SK-N-SH (cell line): ENCODE data around the gene SLC16A8. TPM values are rescaled to one million over a fixed set of nuclear protein-coding genes. Genes with fewer than 3 reads are reported as not detected.
"Not testable (repeated sequence)": the region's sequence is repeated elsewhere in the genome, so short reads cannot be mapped to it uniquely, and the experiment has no call there.

Experiments
- CTCF ChIA-PET: fragments of 300-600, 350-600 bp; formaldehyde crosslinking; extraction: SDS; loops from one replicate; lab custom pipeline; 2021; lab: Yijun Ruan, JAX
- POLR2A ChIA-PET: fragments of 350-600 bp; sonication (Branson Sonifier 250); formaldehyde crosslinking; extraction: SDS; loops from one replicate; lab custom pipeline; 2020; ENCODE audit warnings: antibody characterized with exemption, inconsistent platforms; lab: Yijun Ruan, JAX
- DNase-seq: peaks from one replicate; pipeline ENCODE4 v3.0.0; 2012
- H2AFZ ChIP-seq: fragments of 200-600 bp; sonication (generic); 2 replicates; pipeline ENCODE4 v1.8.1; 2016; ENCODE audit warnings: antibody characterized with exemption, mild to moderate bottlenecking, low read depth
- H3F3A ChIP-seq: fragments of 200-600 bp; sonication (generic); replicated peaks from 2 replicates; pipeline ENCODE3; 2016; ENCODE audit warnings: antibody characterized with exemption, mild to moderate bottlenecking; ENCODE audit not compliant: insufficient read depth
- H3K27ac ChIP-seq, 2 experiments: fragments of 200-500 bp in 1 of 2; fragments of 200-600 bp in 1 of 2; sonication (Bioruptor generic) in 1 of 2; sonication (generic), shearing (Covaris generic) in 1 of 2; 2 replicates each; pipeline versions ENCODE4 v1.5.1 to v1.6.1; 2014 to 2016; ENCODE audit warnings: low read depth in 2 of 2, inconsistent platforms in 1 of 2, low read length in 1 of 2, mild to moderate bottlenecking in 1 of 2, mixed read lengths in 1 of 2
- H3K27me3 ChIP-seq: fragments of 200-600 bp; sonication (generic), shearing (Covaris generic); 2 replicates; pipeline ENCODE4 v1.6.1; 2016; ENCODE audit warnings: mixed run types; ENCODE audit not compliant: insufficient read depth
- H3K36me3 ChIP-seq, 2 experiments: fragments of 200-500 bp in 1 of 2; fragments of 200-600 bp in 1 of 2; sonication (Bioruptor generic) in 1 of 2; sonication (generic) in 1 of 2; replicated peaks in 1 of 2; 2 replicates each; pipeline versions ENCODE3 to v1.5.1; 2014 to 2016; ENCODE audit warnings: low read length in 1 of 2, mild to moderate bottlenecking in 1 of 2; ENCODE audit not compliant: insufficient read depth in 2 of 2, control insufficient read depth in 1 of 2
- H3K4me1 ChIP-seq, 2 experiments: fragments of 200-500 bp in 1 of 2; fragments of 200-600 bp in 1 of 2; sonication (Bioruptor generic) in 1 of 2; sonication (generic), shearing (Covaris generic) in 1 of 2; 2 replicates each; pipeline versions ENCODE4 v1.5.1 to v1.6.1; 2014 to 2016; ENCODE audit warnings: low read depth in 1 of 2, low read length in 1 of 2, mixed run types in 1 of 2; ENCODE audit not compliant: insufficient read depth in 2 of 2, control insufficient read depth in 1 of 2
- H3K4me2 ChIP-seq: fragments of 200-600 bp; sonication (generic), shearing (Covaris generic); 2 replicates; pipeline ENCODE4 v1.6.1; 2017; ENCODE audit warnings: mixed run types
- H3K4me3 ChIP-seq, 2 experiments: fragments of 200-500 bp in 1 of 2; fragments of 200-600 bp in 1 of 2; sonication (Bioruptor generic) in 1 of 2; sonication (generic), shearing (Covaris generic) in 1 of 2; 2 replicates each; pipeline versions ENCODE4 v1.5.1 to v1.8.1; 2014 to 2016; ENCODE audit warnings: low read depth in 2 of 2, inconsistent platforms in 1 of 2, low read length in 1 of 2, mild to moderate bottlenecking in 1 of 2, mixed read lengths in 1 of 2, moderate library complexity in 1 of 2
- H3K79me2 ChIP-seq: fragments of 200-600 bp; sonication (generic); 2 replicates; pipeline ENCODE4 v1.8.1; 2017; ENCODE audit warnings: mild to moderate bottlenecking; ENCODE audit not compliant: insufficient read depth
- H3K9ac ChIP-seq: fragments of 200-600 bp; sonication (generic); 2 replicates; pipeline ENCODE4 v1.6.1; 2017; ENCODE audit warnings: mixed run types
- H3K9me2 ChIP-seq: fragments of 200-600 bp; sonication (generic); 2 replicates; pipeline ENCODE4 v1.6.1; 2017; ENCODE audit warnings: mixed run types
- H3K9me3 ChIP-seq: fragments of 200-600 bp; sonication (generic); 2 replicates; pipeline ENCODE4 v1.6.1; 2017; ENCODE audit warnings: mixed run types, mild to moderate bottlenecking, moderate library complexity
- H4K20me1 ChIP-seq: fragments of 200-600 bp; sonication (generic); 2 replicates; pipeline ENCODE4 v1.6.1; 2017; ENCODE audit warnings: mild to moderate bottlenecking, mixed run types; ENCODE audit not compliant: insufficient read depth
- EP300 ChIP-seq, 2 experiments: IDR thresholded peaks; 2 replicates each; pipeline versions ENCODE4 v1.4.0 to v1.6.1; 2012; ENCODE audit warnings: borderline replicate concordance in 1 of 2, low read depth in 1 of 2, low read length in 1 of 2
- EZH2phosphoT487 ChIP-seq: fragments of 200-600 bp; sonication (generic); IDR thresholded peaks from 2 replicates; pipeline ENCODE4 v1.6.1; 2017; ENCODE audit warnings: low read depth, mixed run types, mild to moderate bottlenecking, antibody characterized with exemption, moderate library complexity, borderline replicate concordance
- FOSL2 ChIP-seq: IDR thresholded peaks from 2 replicates; pipeline ENCODE4 v1.4.0; 2012; ENCODE audit warnings: low read depth, mild to moderate bottlenecking, moderate library complexity, borderline replicate concordance
- FOXM1 ChIP-seq: IDR thresholded peaks from 2 replicates; pipeline ENCODE4 v1.4.0; 2012; ENCODE audit warnings: low read depth, mild to moderate bottlenecking
- GATA2 ChIP-seq: sonication (generic); formaldehyde crosslinking; IDR thresholded peaks from 2 replicates; pipeline ENCODE4 v1.5.0; 2020; ENCODE audit warnings: mild to moderate bottlenecking, missing genetic modification reagents
- MXI1 ChIP-seq: IDR thresholded peaks from 2 replicates; pipeline ENCODE4 v1.6.1; 2012; ENCODE audit warnings: mild to moderate bottlenecking, low read depth, low read length, improper control_type of control experiment
- SMC3 ChIP-seq: IDR thresholded peaks from 2 replicates; pipeline ENCODE4 v1.6.1; 2012; ENCODE audit warnings: low read depth, low read length, improper control_type of control experiment
- TCF12 ChIP-seq: IDR thresholded peaks from 2 replicates; pipeline ENCODE4 v1.4.0; 2012
- TEAD4 ChIP-seq: IDR thresholded peaks from 2 replicates; pipeline ENCODE4 v1.4.0; 2012; ENCODE audit warnings: mild to moderate bottlenecking, borderline replicate concordance; ENCODE audit not compliant: insufficient read depth
- WGBS: methylation state at CpG from one replicate; pipeline ENCODE4 v1.1.6; 2017; ENCODE audit warnings: low lambda C conversion rate; 5-methylcytosine and 5-hydroxymethylcytosine counted together
- polyA plus RNA-seq, 3 experiments: library from polyadenylated mRNA; depleted of rRNA; stranded (reverse); fragments of >200 nt; gene quantifications; 2 replicates each; pipeline ENCODE4 v1.2.3, GENCODE V29; 2012
- TF ChIP-seq, protein P1 (sequence below): IDR thresholded peaks from 2 replicates; pipeline ENCODE4 v1.4.0; 2012; ENCODE audit warnings: low read depth
- TF ChIP-seq, protein P2 (sequence below): IDR thresholded peaks from 2 replicates; pipeline ENCODE4 v1.6.1; 2012; ENCODE audit warnings: mild to moderate bottlenecking, low read depth, low read length, moderate library complexity
- TF ChIP-seq, protein P3 (sequence below): IDR thresholded peaks from 2 replicates; pipeline ENCODE4 v1.4.0; 2012; ENCODE audit warnings: low read depth, borderline replicate concordance
- TF ChIP-seq, protein P4 (sequence below): fragments of 150-350 bp; IDR thresholded peaks from 2 replicates; pipeline ENCODE4 v1.6.1; 2016; ENCODE audit warnings: mild to moderate bottlenecking, low read depth, low read length

The SLC16A8 gene
- polyA plus RNA-seq, 1 of the 3 experiments (the other 2 are of a cell fraction), result not detected

DNA sequence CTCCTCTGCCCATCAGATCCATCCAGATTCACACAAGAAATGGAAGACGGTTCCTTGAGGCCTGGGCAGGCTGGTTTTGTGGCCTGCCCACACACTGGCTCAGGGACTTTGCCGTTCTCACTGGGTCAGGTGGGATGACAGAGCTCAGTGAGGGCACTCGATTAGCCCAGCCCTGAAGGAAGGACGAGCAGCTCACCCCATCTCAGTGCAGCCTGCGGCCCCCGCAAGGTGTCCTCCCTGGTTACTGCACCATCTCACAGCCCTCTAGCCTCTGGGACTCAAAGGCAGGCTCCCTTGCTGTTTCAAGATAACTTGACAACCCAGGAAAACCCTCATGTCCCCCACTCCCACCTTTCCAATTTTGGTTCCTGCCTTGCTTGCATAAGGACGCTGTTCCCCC lies 4.2 kb downstream of the SLC16A8 start:
- DNase-seq, result no peak
- no peak overlapping the region for H3K27ac ChIP-seq
- H3K4me3 ChIP-seq, result no peak overlapping the region
- CTCF ChIA-PET, result interaction anchor here (2.3 kb wide), 1 partner anchor 27 kb away, joined by 8 read pairs; no protein-coding TSS in a partner anchor
- H3K9me3 ChIP-seq, result no peaks in the 10 kb centered on the region
- no peaks in the 10 kb centered on the region for H3K27me3 ChIP-seq
- no peaks in the 10 kb centered on the region for H3K9me2 ChIP-seq
- H3F3A ChIP-seq, result no peaks in the 10 kb centered on the region
- no peaks in the 10 kb centered on the region for H3K79me2 ChIP-seq
- POLR2A ChIA-PET, result no interaction called here
- peaks cover 0 to 2% of the 10 kb centered on the region in 2 experiments; a peak in 1 of 4 replicates for H3K4me1 ChIP-seq
- no peaks in the 10 kb centered on the region for H4K20me1 ChIP-seq
- WGBS, result 81% methylated on average over 6 of the region's 7 CpGs
- no peak overlapping the region for H3K4me2 ChIP-seq
- TF ChIP-seq, protein P1, sequence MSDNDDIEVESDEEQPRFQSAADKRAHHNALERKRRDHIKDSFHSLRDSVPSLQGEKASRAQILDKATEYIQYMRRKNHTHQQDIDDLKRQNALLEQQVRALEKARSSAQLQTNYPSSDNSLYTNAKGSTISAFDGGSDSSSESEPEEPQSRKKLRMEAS, result no peak
- TF ChIP-seq, protein P2, sequence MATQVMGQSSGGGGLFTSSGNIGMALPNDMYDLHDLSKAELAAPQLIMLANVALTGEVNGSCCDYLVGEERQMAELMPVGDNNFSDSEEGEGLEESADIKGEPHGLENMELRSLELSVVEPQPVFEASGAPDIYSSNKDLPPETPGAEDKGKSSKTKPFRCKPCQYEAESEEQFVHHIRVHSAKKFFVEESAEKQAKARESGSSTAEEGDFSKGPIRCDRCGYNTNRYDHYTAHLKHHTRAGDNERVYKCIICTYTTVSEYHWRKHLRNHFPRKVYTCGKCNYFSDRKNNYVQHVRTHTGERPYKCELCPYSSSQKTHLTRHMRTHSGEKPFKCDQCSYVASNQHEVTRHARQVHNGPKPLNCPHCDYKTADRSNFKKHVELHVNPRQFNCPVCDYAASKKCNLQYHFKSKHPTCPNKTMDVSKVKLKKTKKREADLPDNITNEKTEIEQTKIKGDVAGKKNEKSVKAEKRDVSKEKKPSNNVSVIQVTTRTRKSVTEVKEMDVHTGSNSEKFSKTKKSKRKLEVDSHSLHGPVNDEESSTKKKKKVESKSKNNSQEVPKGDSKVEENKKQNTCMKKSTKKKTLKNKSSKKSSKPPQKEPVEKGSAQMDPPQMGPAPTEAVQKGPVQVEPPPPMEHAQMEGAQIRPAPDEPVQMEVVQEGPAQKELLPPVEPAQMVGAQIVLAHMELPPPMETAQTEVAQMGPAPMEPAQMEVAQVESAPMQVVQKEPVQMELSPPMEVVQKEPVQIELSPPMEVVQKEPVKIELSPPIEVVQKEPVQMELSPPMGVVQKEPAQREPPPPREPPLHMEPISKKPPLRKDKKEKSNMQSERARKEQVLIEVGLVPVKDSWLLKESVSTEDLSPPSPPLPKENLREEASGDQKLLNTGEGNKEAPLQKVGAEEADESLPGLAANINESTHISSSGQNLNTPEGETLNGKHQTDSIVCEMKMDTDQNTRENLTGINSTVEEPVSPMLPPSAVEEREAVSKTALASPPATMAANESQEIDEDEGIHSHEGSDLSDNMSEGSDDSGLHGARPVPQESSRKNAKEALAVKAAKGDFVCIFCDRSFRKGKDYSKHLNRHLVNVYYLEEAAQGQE, result no peak
- no peak for TF ChIP-seq TCF12
- TF ChIP-seq, protein P3, sequence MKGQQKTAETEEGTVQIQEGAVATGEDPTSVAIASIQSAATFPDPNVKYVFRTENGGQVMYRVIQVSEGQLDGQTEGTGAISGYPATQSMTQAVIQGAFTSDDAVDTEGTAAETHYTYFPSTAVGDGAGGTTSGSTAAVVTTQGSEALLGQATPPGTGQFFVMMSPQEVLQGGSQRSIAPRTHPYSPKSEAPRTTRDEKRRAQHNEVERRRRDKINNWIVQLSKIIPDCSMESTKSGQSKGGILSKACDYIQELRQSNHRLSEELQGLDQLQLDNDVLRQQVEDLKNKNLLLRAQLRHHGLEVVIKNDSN, result no peak
- TF ChIP-seq, protein P4, sequence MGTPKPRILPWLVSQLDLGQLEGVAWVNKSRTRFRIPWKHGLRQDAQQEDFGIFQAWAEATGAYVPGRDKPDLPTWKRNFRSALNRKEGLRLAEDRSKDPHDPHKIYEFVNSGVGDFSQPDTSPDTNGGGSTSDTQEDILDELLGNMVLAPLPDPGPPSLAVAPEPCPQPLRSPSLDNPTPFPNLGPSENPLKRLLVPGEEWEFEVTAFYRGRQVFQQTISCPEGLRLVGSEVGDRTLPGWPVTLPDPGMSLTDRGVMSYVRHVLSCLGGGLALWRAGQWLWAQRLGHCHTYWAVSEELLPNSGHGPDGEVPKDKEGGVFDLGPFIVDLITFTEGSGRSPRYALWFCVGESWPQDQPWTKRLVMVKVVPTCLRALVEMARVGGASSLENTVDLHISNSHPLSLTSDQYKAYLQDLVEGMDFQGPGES, result no peak
- TF ChIP-seq EP300 (IDR thresholded peaks at IDR 0.05; ENCODE audit: borderline replicate concordance in 1 of 2, low read depth in 1 of 2, low read length in 1 of 2), result no peak
- no peak for TF ChIP-seq FOSL2
- TF ChIP-seq MXI1, result no peak
- TF ChIP-seq SMC3, result no peak
- TF ChIP-seq GATA2 (CRISPR knock-in tag), result no peak
- no peak for TF ChIP-seq FOXM1
- TF ChIP-seq TEAD4, result no peak
- no peak for TF ChIP-seq EZH2phosphoT487
- H3K36me3 ChIP-seq, result no peaks in the 10 kb centered on the region
- no peak overlapping the region for H2AFZ ChIP-seq
- no peak overlapping the region for H3K9ac ChIP-seq

DNA sequence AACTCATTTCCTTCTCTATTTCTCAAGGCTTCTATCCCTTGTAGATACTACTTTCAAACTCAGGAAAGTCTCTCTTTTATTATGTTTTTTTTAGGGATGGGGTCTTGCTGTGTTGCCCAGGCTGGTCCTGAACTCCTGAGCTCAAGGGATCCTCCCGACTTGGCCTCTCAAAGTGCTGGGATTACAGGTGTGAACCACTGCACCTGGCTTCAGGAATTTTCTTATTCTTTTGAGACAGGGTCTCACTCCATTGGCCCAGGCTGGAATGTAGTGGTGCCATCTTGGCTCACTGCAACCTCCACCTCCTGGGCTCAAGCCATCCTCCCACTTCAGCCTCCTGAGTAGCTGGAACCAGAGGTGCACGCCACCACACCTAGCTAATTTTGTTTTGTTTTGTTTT lies 4.8 kb downstream of the SLC16A8 start:
- H3F3A ChIP-seq, H4K20me1 ChIP-seq, POLR2A ChIA-PET, H3K4me1 ChIP-seq, H3K9me3 ChIP-seq, H3K79me2 ChIP-seq, H3K36me3 ChIP-seq, H3K9ac ChIP-seq, H2AFZ ChIP-seq, H3K27ac ChIP-seq, H3K4me3 ChIP-seq, H3K9me2 ChIP-seq, H3K27me3 ChIP-seq, DNase-seq, H3K4me2 ChIP-seq: not testable (repeated sequence)
- WGBS, result 90% methylated on average over 2 of the region's 2 CpGs
- CTCF ChIA-PET, result interaction anchor here (2.3 kb wide), 1 partner anchor 27 kb away, joined by 8 read pairs; no protein-coding TSS in a partner anchor
